CD4-positive, alpha-beta T cell (primary cell): ENCODE results near the gene GPX4. TPM values are rescaled to one million over a fixed set of nuclear protein-coding genes. Genes with fewer than 3 reads are reported as not detected.

Source experiments
- ATAC-seq: fragments of 200-7000 bp; cut with Tn5 transposase; one replicate; pipeline ENCODE4 v1.10.0; 2022; ENCODE audit warnings: mild to moderate bottlenecking; ENCODE audit not compliant: poor library complexity
- CTCF ChIA-PET: fragments of 350-600 bp; sonication (Branson Sonifier 250); formaldehyde crosslinking; loops from one replicate; lab custom pipeline; 2021; ENCODE audit warnings: antibody characterized with exemption, inconsistent platforms; lab: Charles Lee
- POLR2A ChIA-PET: fragments of 350-600 bp; sonication (Branson Sonifier 250); formaldehyde crosslinking; loops from one replicate; lab custom pipeline; 2021; ENCODE audit warnings: antibody characterized with exemption, inconsistent platforms; lab: Charles Lee
- DNase-seq, 14 experiments: peaks; one replicate each; pipeline ENCODE4 v3.0.0-alpha.2; 2013 to 2020; ENCODE audit warnings: mixed read lengths in 2 of 14
- H3K27ac ChIP-seq, 2 donors: one replicate each; pipeline versions ENCODE4 v1.5.1 to v1.7.0; 2013; ENCODE audit warnings: low read length in 2 of 2, low read depth in 1 of 2, mild to moderate bottlenecking in 1 of 2
- H3K27me3 ChIP-seq, 2 experiments: 1 replicate in 1 of 2; 2 replicates in 1 of 2; pipeline versions ENCODE4 v1.6.1 to v1.7.0; 2013; ENCODE audit warnings: low read length in 2 of 2, control low read depth in 1 of 2, mild to moderate bottlenecking in 1 of 2, moderate library complexity in 1 of 2; ENCODE audit not compliant: insufficient read depth in 2 of 2, control insufficient read depth in 1 of 2
- H3K36me3 ChIP-seq: one replicate; pipeline ENCODE4 v1.6.1; 2013; ENCODE audit warnings: low read length, control low read depth; ENCODE audit not compliant: insufficient read depth
- H3K4me1 ChIP-seq: one replicate; pipeline ENCODE4 v1.6.1; 2013; ENCODE audit warnings: low read length, control low read depth; ENCODE audit not compliant: insufficient read depth
- H3K4me3 ChIP-seq: one replicate; pipeline ENCODE4 v1.5.1; 2013; ENCODE audit warnings: mild to moderate bottlenecking, low read length, moderate library complexity
- H3K9me3 ChIP-seq, 2 experiments: 1 replicate in 1 of 2; 2 replicates in 1 of 2; pipeline versions ENCODE4 v1.6.1 to v1.7.0; 2013; ENCODE audit warnings: low read length in 2 of 2, mild to moderate bottlenecking in 2 of 2, control low read depth in 1 of 2, moderate library complexity in 1 of 2; ENCODE audit not compliant: control insufficient read depth in 1 of 2, insufficient read depth in 1 of 2
- H3K27ac Mint-ChIP-seq: one replicate; pipeline ENCODE4 v1.8.0; 2020; ENCODE audit warnings: mixed read lengths
- H3K27me3 Mint-ChIP-seq: one replicate; pipeline ENCODE4 v1.8.0; 2021; ENCODE audit warnings: mixed read lengths
- H3K36me3 Mint-ChIP-seq: one replicate; pipeline ENCODE4 v1.8.0; 2021; ENCODE audit warnings: low read depth, mixed read lengths
- H3K4me1 Mint-ChIP-seq: one replicate; pipeline ENCODE4 v1.8.0; 2021; ENCODE audit warnings: low read depth, mixed read lengths
- H3K4me3 Mint-ChIP-seq: one replicate; pipeline ENCODE4 v1.8.0; 2020; ENCODE audit warnings: mild to moderate bottlenecking, mixed read lengths
- H3K9me3 Mint-ChIP-seq: one replicate; pipeline ENCODE4 v1.8.0; 2020; ENCODE audit warnings: mixed read lengths
- intact Hi-C, 2 experiments: fragments of 100-400 bp; cut with DNase I in 1 of 2; cut with micrococcal nuclease in 1 of 2; formaldehyde crosslinking; loops; one replicate each; pipeline versions ENCODE4 v1.15.1 to v1.9.0; 2023 to 2025; cut with DNase I, micrococcal nuclease
- total RNA-seq, 174 experiments: library from RNA in 2 of 174; stranded (reverse) in 2 of 174; gene quantifications; one replicate each; pipeline ENCODE4 v1.2.3 and lab custom pipeline; 2021 to 2026
- TF ChIP-seq, protein P1 (sequence below): fragments of 200-600 bp; IDR thresholded peaks from one replicate; pipeline ENCODE4 v1.8.0; 2022; ENCODE audit warnings: antibody characterized with exemption, mild to moderate bottlenecking

Gene GPX4
- total RNA-seq, 2 experiments from 2014 or later, result 174 to 175 TPM

DNA sequence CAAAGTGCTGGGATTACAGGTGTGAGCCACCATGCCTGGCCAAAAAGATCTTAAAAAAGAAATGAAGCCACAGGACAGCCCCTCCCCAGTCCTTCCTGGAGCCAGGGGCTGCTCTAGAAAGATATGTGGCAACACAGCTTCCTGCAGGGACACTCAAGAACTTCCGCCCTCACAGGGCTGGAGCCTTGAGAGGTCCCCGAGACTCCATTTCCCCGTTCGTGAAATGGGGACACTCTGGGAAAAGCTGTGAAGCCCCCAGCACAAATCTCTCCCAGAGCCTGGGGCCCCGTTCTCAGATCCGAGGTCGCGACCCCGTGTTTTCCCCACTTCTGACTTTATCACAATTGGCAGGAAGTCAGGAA, 2.5 kb upstream of the GPX4 start:
- H3K9me3 Mint-ChIP-seq, result no peaks in the 10 kb centered on the region
- POLR2A ChIA-PET, result interaction anchor here (1.2 to 7.4 kb wide), 6 partner anchors 15 to 168 kb away, joined by 3 to 74 read pairs (median 7); partner anchors contain the start of genes ARHGAP45 and CIRBP
- Histone ChIP-seq H3K9me3 (no peaks in the 10 kb centered on the region), H3K4me1 (peaks cover 70% of the 10 kb centered on the region), H3K27ac (peak overlapping the region; percentile 51 to 73), H3K27me3 (no peaks in the 10 kb centered on the region), H3K4me3 (peak overlapping the region; percentile 30), H3K36me3 (peaks cover 7% of the 10 kb centered on the region)
- TF ChIP-seq, protein P1, sequence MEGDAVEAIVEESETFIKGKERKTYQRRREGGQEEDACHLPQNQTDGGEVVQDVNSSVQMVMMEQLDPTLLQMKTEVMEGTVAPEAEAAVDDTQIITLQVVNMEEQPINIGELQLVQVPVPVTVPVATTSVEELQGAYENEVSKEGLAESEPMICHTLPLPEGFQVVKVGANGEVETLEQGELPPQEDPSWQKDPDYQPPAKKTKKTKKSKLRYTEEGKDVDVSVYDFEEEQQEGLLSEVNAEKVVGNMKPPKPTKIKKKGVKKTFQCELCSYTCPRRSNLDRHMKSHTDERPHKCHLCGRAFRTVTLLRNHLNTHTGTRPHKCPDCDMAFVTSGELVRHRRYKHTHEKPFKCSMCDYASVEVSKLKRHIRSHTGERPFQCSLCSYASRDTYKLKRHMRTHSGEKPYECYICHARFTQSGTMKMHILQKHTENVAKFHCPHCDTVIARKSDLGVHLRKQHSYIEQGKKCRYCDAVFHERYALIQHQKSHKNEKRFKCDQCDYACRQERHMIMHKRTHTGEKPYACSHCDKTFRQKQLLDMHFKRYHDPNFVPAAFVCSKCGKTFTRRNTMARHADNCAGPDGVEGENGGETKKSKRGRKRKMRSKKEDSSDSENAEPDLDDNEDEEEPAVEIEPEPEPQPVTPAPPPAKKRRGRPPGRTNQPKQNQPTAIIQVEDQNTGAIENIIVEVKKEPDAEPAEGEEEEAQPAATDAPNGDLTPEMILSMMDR, result no peak
- H3K36me3 Mint-ChIP-seq, result peaks cover 5% of the 10 kb centered on the region
- intact Hi-C loops, result loop anchor here (5.0 to 10.0 kb wide), 2 partner anchors 34 to 307 kb away; partner anchors contain the start of genes ARHGAP45 (in 2 of the 2) and PTBP1 (in 1 of the 2)
- peak overlapping the region; percentile 95 for H3K27ac Mint-ChIP-seq
- H3K4me3 Mint-ChIP-seq, result peak overlapping the region; percentile 62
- H3K27me3 Mint-ChIP-seq, result no peaks in the 10 kb centered on the region
- DNase-seq, result peak in 3 of 14 experiments; percentile 6 to 57 (median 56)
- no peak for ATAC-seq
- peaks cover 43% of the 10 kb centered on the region for H3K4me1 Mint-ChIP-seq
- CTCF ChIA-PET, result interaction anchor here (1.0 to 2.4 kb wide), 4 partner anchors 12 to 143 kb away, joined by 3 to 8 read pairs (median 6); no protein-coding TSS in a partner anchor

DNA sequence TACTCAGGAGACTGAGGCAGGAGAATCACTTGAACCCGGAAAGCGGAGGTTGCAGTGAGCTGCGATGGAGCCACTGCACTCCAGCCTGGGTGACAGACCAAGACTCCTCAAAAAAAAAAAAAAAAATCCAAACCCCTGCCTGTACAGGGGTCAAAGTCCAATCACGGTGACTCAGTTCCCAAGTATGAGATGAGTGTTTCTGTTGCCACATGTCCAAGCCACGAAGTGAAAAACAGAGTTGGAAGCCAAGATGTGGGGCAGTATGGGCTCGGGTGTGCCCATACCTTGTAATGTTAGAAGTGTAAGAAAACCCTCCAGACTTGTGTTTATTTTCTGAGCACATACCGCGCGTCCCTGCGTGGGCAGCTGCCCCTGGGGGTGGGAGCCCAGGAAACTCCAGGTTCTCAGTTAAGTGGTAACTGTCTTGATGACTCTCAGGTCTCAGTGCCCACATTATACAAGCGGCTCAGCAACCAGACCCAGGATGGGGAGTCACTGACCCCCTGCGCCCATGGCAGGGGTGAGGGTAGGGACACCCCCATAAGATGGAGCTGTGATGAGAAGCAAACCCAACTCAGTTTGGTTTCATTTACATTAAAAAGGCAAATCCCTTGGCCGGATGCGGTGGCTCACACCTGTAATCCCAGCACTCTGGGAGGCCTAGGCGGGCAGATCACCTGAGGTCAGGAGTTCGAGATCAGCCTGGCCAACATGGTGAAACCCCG, 1.2 kb upstream of the GPX4 start:
- POLR2A ChIA-PET, result interaction anchor here (0.7 to 7.4 kb wide), 13 partner anchors 16 to 306 kb away, joined by 3 to 74 read pairs (median 5); partner anchors contain the start of genes ARHGAP45 and PTBP1

More for the DNA sequence above, 1.2 kb upstream of the GPX4 start:
- H3K4me3 Mint-ChIP-seq, result peak overlapping the region; percentile 89
- Histone ChIP-seq H3K4me3 (no peak overlapping the region), H3K27ac (peak overlapping the region; percentile 7 to 16), H3K9me3 (no peaks in the 10 kb centered on the region), H3K4me1 (peaks cover 73% of the 10 kb centered on the region), H3K27me3 (no peaks in the 10 kb centered on the region), H3K36me3 (peaks cover 18% of the 10 kb centered on the region)
- peaks cover 15% of the 10 kb centered on the region for H3K36me3 Mint-ChIP-seq
- ATAC-seq, result no peak
- peaks cover 40% of the 10 kb centered on the region for H3K4me1 Mint-ChIP-seq
- H3K27me3 Mint-ChIP-seq, result no peaks in the 10 kb centered on the region
- peak overlapping the region; percentile 95 for H3K27ac Mint-ChIP-seq
- CTCF ChIA-PET, result interaction anchor here (1.0 to 2.4 kb wide), 4 partner anchors 11 to 38 kb away, joined by 3 to 10 read pairs (median 6); no protein-coding TSS in a partner anchor
- TF ChIP-seq, protein P1, result no peak
- H3K9me3 Mint-ChIP-seq, result no peaks in the 10 kb centered on the region
- DNase-seq, result peak in 2 of 14 experiments; percentile 59 to 70
- intact Hi-C loops, result loop anchor here (1.0 to 10.0 kb wide), 3 partner anchors 7 to 308 kb away; partner anchors contain the start of genes ARHGAP45 (in 2 of the 2), POLR2E (in 1 of the 2) and PTBP1 (in 1 of the 2)
